Glomerular endothelial cell (primary cell): ENCODE results near the gene DTX2. TPM values are rescaled to one million over a fixed set of nuclear protein-coding genes. Genes with fewer than 3 reads are reported as not detected.

ENCODE experiments used
- total RNA-seq: library from RNA; depleted of rRNA; stranded (reverse); fragments of >200 nt; gene quantifications from 2 replicates; pipeline ENCODE4 v1.2.3, GENCODE V29; 2015

Gene DTX2
- total RNA-seq, 1 donor from 2014 or later = 27.3 TPM

Other genes starting within 250 kb of the DTX2 start
- gene HSPB1, start 159.0 kb upstream of the DTX2 start, total RNA-seq = 688 and 1,027 TPM in 2 replicates
- 145 and 198 TPM in 2 replicates for gene YWHAG, start 102.7 kb upstream of the DTX2 start, total RNA-seq
- gene SSC4D, start 52.0 kb upstream of the DTX2 start, total RNA-seq = 1.4 and 2.0 TPM in 2 replicates
- 1.1 and 4.0 TPM in 2 replicates for gene ZP3, start 36.8 kb upstream of the DTX2 start, total RNA-seq
- 1.1 TPM in 1 of 2 replicates, not detected in the other for gene UPK3B, start 48.8 kb downstream of the DTX2 start, total RNA-seq
- 0.24 TPM in 1 of 2 replicates, not detected in the other for gene SPDYE16, start 81.6 kb downstream of the DTX2 start, total RNA-seq
- 3.1 and 7.1 TPM in 2 replicates for gene POMZP3, start 165.6 kb downstream of the DTX2 start, total RNA-seq